GM13977 (cell line): ENCODE results near the gene ADAD2.

Experiments
- DNase-seq: peaks from one replicate; pipeline ENCODE4 v3.0.0; 2012; ENCODE audit warnings: low spot score
- CTCF ChIP-seq: IDR thresholded peaks from 2 replicates; pipeline ENCODE4 v1.5.1; 2012; ENCODE audit warnings: mild to moderate bottlenecking, control low read depth; ENCODE audit not compliant: insufficient read depth; ENCODE audit errors: extremely low read depth, missing control alignments
- in situ Hi-C: fragments of 300-500 bp; cut with MboI; formaldehyde crosslinking; loops from one replicate; pipeline ENCODE4 v1.12.0; 2022; ENCODE audit warnings: low sequenced_read_pairs, low pct_unique_long_range_greater_than_20kb, mixed read lengths, inconsistent platforms; ENCODE audit not compliant: unreplicated experiment

The ADAD2 gene

DNA sequence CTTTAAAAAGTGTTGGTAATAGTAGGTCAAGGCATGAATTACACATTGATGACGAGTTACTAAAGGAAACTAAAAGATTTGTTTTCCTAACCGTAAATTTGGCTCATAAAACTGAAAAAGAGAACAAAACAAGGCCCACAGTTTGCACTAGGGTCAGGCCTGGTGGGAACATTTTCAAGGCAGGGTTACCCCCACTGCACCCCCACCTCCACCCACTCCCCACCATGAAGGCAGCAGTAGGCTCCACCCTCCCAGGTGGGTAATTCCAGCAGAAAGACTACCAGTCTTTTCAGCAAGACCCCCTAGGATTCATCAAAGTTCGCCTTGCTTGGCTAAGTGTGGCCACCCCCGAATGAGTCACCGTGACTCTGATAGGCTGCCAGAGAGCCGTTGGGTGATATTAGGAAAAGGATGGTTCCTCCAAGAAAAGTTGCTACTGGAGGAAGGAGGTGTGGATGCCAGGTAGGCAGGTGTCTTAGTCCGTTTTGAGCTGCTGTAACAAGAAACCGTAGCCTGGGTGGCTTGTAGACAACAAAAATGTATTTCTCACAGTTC, 37.2 kb upstream of the ADAD2 start:
- no peak for TF ChIP-seq CTCF
- DNase-seq = no peak
- in situ Hi-C loops = no loop called here

GRCh38 chr16:84155226-84155625, 35.7 kb upstream of the ADAD2 start:
- DNase-seq = no peak
- in situ Hi-C loops = no loop called here
- TF ChIP-seq CTCF = no peak

DNA sequence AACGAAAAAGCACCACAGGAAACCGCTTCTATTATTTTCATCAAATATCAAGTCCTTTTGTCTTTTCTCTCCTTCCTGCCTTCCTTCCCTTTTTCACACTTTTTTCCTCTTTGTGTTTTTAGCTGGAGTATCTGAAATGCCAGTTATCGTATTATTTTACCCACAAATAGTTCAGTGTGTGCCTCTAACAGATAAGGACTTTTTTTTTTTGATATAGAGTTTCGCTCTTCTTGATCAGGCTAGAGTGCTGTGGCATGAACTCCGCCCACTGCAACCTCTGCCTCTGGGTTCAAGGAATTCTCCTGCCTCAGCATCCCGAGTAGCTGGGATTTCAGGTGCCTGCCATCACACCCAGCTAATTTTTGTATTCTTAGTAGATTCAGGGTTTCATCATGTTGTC, 35.2 kb upstream of the ADAD2 start:
- DNase-seq = no peak
- in situ Hi-C loops = no loop called here
- TF ChIP-seq CTCF = no peak

- in situ Hi-C loops = no loop called here
- DNase-seq = no peak
- TF ChIP-seq CTCF = no peak
Observed at GRCh38 chr16:84156342-84156784, 34.6 kb upstream of the ADAD2 start.

- in situ Hi-C loops = no loop called here
- no peak for DNase-seq
Observed at GRCh38 chr16:84159007-84159406, 31.9 kb upstream of the ADAD2 start.

DNA sequence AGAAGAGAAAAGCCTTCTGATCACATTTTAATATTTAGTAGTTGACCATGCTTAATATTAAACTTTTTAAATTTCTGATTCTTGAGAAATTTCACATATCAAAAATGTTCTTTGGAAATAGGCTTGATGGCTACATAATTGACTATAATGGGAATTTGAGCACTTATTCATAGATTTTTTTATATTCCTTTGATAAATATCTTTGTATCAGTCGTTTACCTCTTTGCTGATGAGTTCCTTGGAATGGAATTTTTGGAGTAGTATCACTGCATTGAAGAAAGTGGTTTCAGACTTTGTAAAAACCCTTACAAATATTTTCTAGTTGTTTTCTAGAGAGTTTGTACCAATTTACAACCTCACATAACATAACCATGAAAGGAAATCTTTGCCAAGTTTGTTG, 31.2 kb upstream of the ADAD2 start:
- in situ Hi-C loops = no loop called here
- DNase-seq = no peak
- TF ChIP-seq CTCF = no peak

More at GRCh38 chr16:84159007-84159406, 31.9 kb upstream of the ADAD2 start:
- TF ChIP-seq CTCF = no peak

- no peak for TF ChIP-seq CTCF
- no peak for DNase-seq
- in situ Hi-C loops = no loop called here
Observed at GRCh38 chr16:84161037-84161436, 29.9 kb upstream of the ADAD2 start.
